ENCODE results near the gene SEH1L.

The SEH1L gene

DNA sequence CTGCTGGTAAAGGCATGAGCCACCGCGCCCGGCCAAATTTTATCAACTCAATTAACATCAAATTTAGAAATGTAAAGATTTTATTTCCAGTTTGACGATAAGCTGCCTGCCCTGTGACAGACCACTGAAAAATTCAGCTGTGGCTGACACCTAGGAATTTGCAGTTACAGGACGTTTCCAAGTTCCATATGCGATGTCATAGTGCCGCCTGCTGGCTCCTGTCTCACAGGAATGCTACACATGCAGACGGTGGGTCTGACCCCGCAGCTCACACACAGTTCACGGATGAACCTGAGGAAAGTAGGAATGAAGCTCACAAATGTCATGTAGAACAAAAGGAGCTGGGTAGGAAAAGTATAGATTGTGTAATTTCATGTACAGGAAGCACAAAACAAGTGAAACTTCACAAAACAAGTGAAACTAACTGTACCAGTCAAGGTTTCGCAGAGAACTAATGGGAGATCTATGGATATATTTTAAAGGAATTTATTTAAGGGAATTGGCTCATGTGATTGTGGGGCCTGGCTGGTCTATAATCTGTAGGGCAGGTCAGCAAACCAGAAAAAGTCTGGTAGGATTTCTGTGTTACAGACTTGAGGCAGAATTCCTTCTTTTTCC is 13.2 kb upstream of the SEH1L start:
- H3K4me3 ChIP-seq (ENCODE audit: severe bottlenecking), result no peak overlapping the region
- DNase-seq (ENCODE audit: low spot score) (no peak), ATAC-seq (ENCODE audit: low read depth) (peak; percentile 93)
- H3K9me3 ChIP-seq (ENCODE audit: severe bottlenecking), result no peaks in the 10 kb centered on the region
- H3K36me3 ChIP-seq (ENCODE audit: low read depth), result no peaks in the 10 kb centered on the region
- no peak overlapping the region for H3K27ac ChIP-seq (ENCODE audit: poor library complexity, severe bottlenecking)
- H3K27me3 ChIP-seq (ENCODE audit: insufficient read depth, poor library complexity, severe bottlenecking), result no peaks in the 10 kb centered on the region
- H3K4me1 ChIP-seq (ENCODE audit: insufficient read depth, poor library complexity, severe bottlenecking), result no peaks in the 10 kb centered on the region
- peak; percentile 95 for TF ChIP-seq CTCF (IDR thresholded peaks at IDR 0.05; ENCODE audit: poor library complexity, severe bottlenecking)

- no peak for TF ChIP-seq CTCF (IDR thresholded peaks at IDR 0.05; ENCODE audit: poor library complexity, severe bottlenecking)
- no peaks in the 10 kb centered on the region for H3K4me1 ChIP-seq (ENCODE audit: insufficient read depth, poor library complexity, severe bottlenecking)
- no peak for DNase-seq (ENCODE audit: low spot score)
- no peaks in the 10 kb centered on the region for H3K9me3 ChIP-seq (ENCODE audit: severe bottlenecking)
- no peaks in the 10 kb centered on the region for H3K36me3 ChIP-seq (ENCODE audit: low read depth)
- no peak overlapping the region for H3K4me3 ChIP-seq (ENCODE audit: severe bottlenecking)
- ATAC-seq (ENCODE audit: low read depth), result no peak
- H3K27me3 ChIP-seq (ENCODE audit: insufficient read depth, poor library complexity, severe bottlenecking), result no peaks in the 10 kb centered on the region
- no peak overlapping the region for H3K27ac ChIP-seq (ENCODE audit: poor library complexity, severe bottlenecking)
These were observed 8.6 kb upstream of the SEH1L start for GRCh38 chr18:12939162-12939561.

DNA sequence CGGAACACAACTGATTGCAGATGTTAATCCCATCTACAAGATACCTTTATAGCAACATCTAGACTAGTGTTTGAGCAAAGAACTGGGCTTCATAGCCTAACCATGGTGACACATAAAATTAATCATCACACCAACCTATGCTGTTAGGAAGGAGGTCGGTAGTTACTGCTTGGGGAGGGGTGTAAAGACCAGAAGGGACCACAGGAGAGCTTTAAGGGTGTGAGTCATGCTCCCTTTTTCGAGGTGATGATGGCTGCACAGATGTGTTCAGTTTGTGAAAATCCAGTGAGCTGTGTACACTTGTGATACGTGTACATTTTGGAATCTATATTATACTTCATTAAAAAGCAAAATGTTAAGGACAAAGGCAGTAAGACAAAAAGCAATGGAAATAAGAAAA is 4.6 kb upstream of the SEH1L start:
- no peak overlapping the region for H3K27ac ChIP-seq (ENCODE audit: poor library complexity, severe bottlenecking)
- no peaks in the 10 kb centered on the region for H3K36me3 ChIP-seq (ENCODE audit: low read depth)
- DNase-seq (ENCODE audit: low spot score), result no peak
- TF ChIP-seq CTCF (IDR thresholded peaks at IDR 0.05; ENCODE audit: poor library complexity, severe bottlenecking), result no peak
- no peak for ATAC-seq (ENCODE audit: low read depth)
- H3K9me3 ChIP-seq (ENCODE audit: severe bottlenecking), result no peaks in the 10 kb centered on the region
- H3K4me1 ChIP-seq (ENCODE audit: insufficient read depth, poor library complexity, severe bottlenecking), result peaks cover 5% of the 10 kb centered on the region
- no peak overlapping the region for H3K4me3 ChIP-seq (ENCODE audit: severe bottlenecking)
- H3K27me3 ChIP-seq (ENCODE audit: insufficient read depth, poor library complexity, severe bottlenecking), result no peaks in the 10 kb centered on the region

GRCh38 chr18:12944709-12945108 is 3.1 kb upstream of the SEH1L start:
- no peak for TF ChIP-seq CTCF (IDR thresholded peaks at IDR 0.05; ENCODE audit: poor library complexity, severe bottlenecking)
- Histone ChIP-seq H3K9me3 (ENCODE audit: severe bottlenecking) (no peaks in the 10 kb centered on the region), H3K36me3 (ENCODE audit: low read depth) (peaks cover 10% of the 10 kb centered on the region), H3K27me3 (ENCODE audit: insufficient read depth, poor library complexity, severe bottlenecking) (no peaks in the 10 kb centered on the region), H3K27ac (ENCODE audit: poor library complexity, severe bottlenecking) (no peak overlapping the region), H3K4me3 (ENCODE audit: severe bottlenecking) (no peak overlapping the region), H3K4me1 (ENCODE audit: insufficient read depth, poor library complexity, severe bottlenecking) (peaks cover 5% of the 10 kb centered on the region)
- ATAC-seq (ENCODE audit: low read depth), result no peak
- no peak for DNase-seq (ENCODE audit: low spot score)

- ATAC-seq (ENCODE audit: low read depth) (peak; percentile 5), DNase-seq (ENCODE audit: low spot score) (no peak)
- H3K4me3 ChIP-seq (ENCODE audit: severe bottlenecking), result peak overlapping the region; percentile 56
- H3K9me3 ChIP-seq (ENCODE audit: severe bottlenecking), result no peaks in the 10 kb centered on the region
- H3K27me3 ChIP-seq (ENCODE audit: insufficient read depth, poor library complexity, severe bottlenecking), result no peaks in the 10 kb centered on the region
- H3K36me3 ChIP-seq (ENCODE audit: low read depth), result peaks cover 29% of the 10 kb centered on the region
- peaks cover 16% of the 10 kb centered on the region for H3K4me1 ChIP-seq (ENCODE audit: insufficient read depth, poor library complexity, severe bottlenecking)
- TF ChIP-seq CTCF (IDR thresholded peaks at IDR 0.05; ENCODE audit: poor library complexity, severe bottlenecking), result peak; percentile 31
- peak overlapping the region; percentile 94 for H3K27ac ChIP-seq (ENCODE audit: poor library complexity, severe bottlenecking)
These were observed 1.1 kb upstream of the SEH1L start for GRCh38 chr18:12946549-12947284.
